Endothelial cell (in vitro differentiated cells): ENCODE measurements around the gene IGSF9B. TPM values are rescaled to one million over a fixed set of nuclear protein-coding genes. Genes with fewer than 3 reads are reported as not detected.
A peak's percentile ranks its signal among the peaks of the same experiment; 100 is the strongest.

Experiments
- DNase-seq: peaks from one replicate; pipeline ENCODE4 v3.0.0; 2021; ENCODE audit warnings: low spot score
- H3K27ac Mint-ChIP-seq: one replicate; pipeline ENCODE4 v1.8.0; 2021; ENCODE audit warnings: mixed read lengths, inconsistent platforms; ENCODE audit not compliant: unreplicated experiment
- H3K27me3 Mint-ChIP-seq: one replicate; pipeline ENCODE4 v1.8.0; 2021; ENCODE audit warnings: mild to moderate bottlenecking, moderate library complexity, mixed read lengths, inconsistent platforms; ENCODE audit not compliant: unreplicated experiment
- H3K36me3 Mint-ChIP-seq: one replicate; pipeline ENCODE4 v1.8.0; 2021; ENCODE audit warnings: mild to moderate bottlenecking, low read depth, mixed read lengths, inconsistent platforms; ENCODE audit not compliant: unreplicated experiment
- H3K4me1 Mint-ChIP-seq: one replicate; pipeline ENCODE4 v1.8.0; 2021; ENCODE audit warnings: mild to moderate bottlenecking, mixed read lengths, inconsistent platforms; ENCODE audit not compliant: unreplicated experiment
- H3K4me3 Mint-ChIP-seq: one replicate; pipeline ENCODE4 v1.8.0; 2021; ENCODE audit warnings: mild to moderate bottlenecking, mixed read lengths, inconsistent platforms; ENCODE audit not compliant: unreplicated experiment
- H3K9me3 Mint-ChIP-seq: one replicate; pipeline ENCODE4 v1.8.0; 2021; ENCODE audit warnings: mixed read lengths, inconsistent platforms; ENCODE audit not compliant: unreplicated experiment
- CTCF ChIP-seq: fragments of 200-600 bp; sonication (generic); IDR thresholded peaks from one replicate; pipeline ENCODE4 v1.5.0; 2021; ENCODE audit warnings: antibody characterized with exemption; ENCODE audit not compliant: unreplicated experiment
- total RNA-seq: library from RNA; stranded (reverse); fragmentation: NEBNext Ultra II Directional; extraction: Animal tissue kit (Norgen Biotek cat#: 25700); gene quantifications from one replicate; pipeline ENCODE4 v1.2.1, GENCODE V29; 2021; ENCODE audit not compliant: unreplicated experiment

IGSF9B gene
- total RNA-seq, 1 donor from 2014 or later: 6.6 TPM

- H3K27me3 Mint-ChIP-seq: peaks cover 31% of the 10 kb centered on the region
- no peak for DNase-seq
- no peak overlapping the region for H3K4me3 Mint-ChIP-seq
Observed at GRCh38 chr11:133955945-133956421, 785 bp downstream of the IGSF9B start.

GRCh38 chr11:133955081-133955891, 1.5 kb downstream of the IGSF9B start:
- DNase-seq: no peak
- H3K4me3 Mint-ChIP-seq: peak overlapping the region; percentile 83
- H3K9me3 Mint-ChIP-seq: no peaks in the 10 kb centered on the region
- H3K27me3 Mint-ChIP-seq: peaks cover 32% of the 10 kb centered on the region
- H3K27ac Mint-ChIP-seq: no peak overlapping the region
- peaks cover 19% of the 10 kb centered on the region for H3K4me1 Mint-ChIP-seq
- H3K36me3 Mint-ChIP-seq: peaks cover 4% of the 10 kb centered on the region
- no peak for TF ChIP-seq CTCF

More at GRCh38 chr11:133955945-133956421, 785 bp downstream of the IGSF9B start:
- H3K36me3 Mint-ChIP-seq: peaks cover 4% of the 10 kb centered on the region
- H3K27ac Mint-ChIP-seq: no peak overlapping the region
- TF ChIP-seq CTCF: no peak
- no peaks in the 10 kb centered on the region for H3K9me3 Mint-ChIP-seq
- H3K4me1 Mint-ChIP-seq: peaks cover 17% of the 10 kb centered on the region

- peaks cover 4% of the 10 kb centered on the region for H3K36me3 Mint-ChIP-seq
- no peak for TF ChIP-seq CTCF
- peak overlapping the region; percentile 71 for H3K4me3 Mint-ChIP-seq
- H3K27ac Mint-ChIP-seq: no peak overlapping the region
- peaks cover 40% of the 10 kb centered on the region for H3K27me3 Mint-ChIP-seq
- peaks cover 19% of the 10 kb centered on the region for H3K4me1 Mint-ChIP-seq
- no peak for DNase-seq
- no peaks in the 10 kb centered on the region for H3K9me3 Mint-ChIP-seq
Observed at GRCh38 chr11:133953999-133954398, 2.8 kb downstream of the IGSF9B start.

GRCh38 chr11:133953547-133953946, 3.2 kb downstream of the IGSF9B start:
- Mint-ChIP-seq H3K4me1 (peaks cover 20% of the 10 kb centered on the region), H3K27ac (no peak overlapping the region)

More at GRCh38 chr11:133953547-133953946, 3.2 kb downstream of the IGSF9B start:
- H3K27me3 Mint-ChIP-seq: peaks cover 39% of the 10 kb centered on the region
- no peak for DNase-seq
- H3K9me3 Mint-ChIP-seq: no peaks in the 10 kb centered on the region
- TF ChIP-seq CTCF: no peak
- H3K4me3 Mint-ChIP-seq: peak overlapping the region; percentile 5
- H3K36me3 Mint-ChIP-seq: peaks cover 4% of the 10 kb centered on the region
